Neuronal stem cell (in vitro differentiated cells): ENCODE measurements around the gene PSPN.

Source experiments
- DNase-seq: peaks from one replicate; pipeline ENCODE4 v3.0.0-alpha.2; 2013; ENCODE audit warnings: low spot score
- H2AFZ ChIP-seq: one replicate; pipeline ENCODE4 v1.6.1; 2013; ENCODE audit warnings: mild to moderate bottlenecking, low read length, inconsistent platforms
- H2AK5ac ChIP-seq: 2 replicates; pipeline ENCODE4 v1.6.1; 2013; ENCODE audit warnings: low read depth, mild to moderate bottlenecking, inconsistent platforms, low read length, moderate library complexity, mixed read lengths
- H2BK120ac ChIP-seq: 2 replicates; pipeline ENCODE4 v1.6.1; 2013; ENCODE audit warnings: low read depth, mild to moderate bottlenecking, inconsistent platforms, low read length, moderate library complexity, mixed read lengths
- H2BK12ac ChIP-seq: one replicate; pipeline ENCODE4 v1.6.1; 2013; ENCODE audit warnings: low read length, inconsistent platforms
- H2BK15ac ChIP-seq: 2 replicates; pipeline ENCODE4 v1.6.1; 2013; ENCODE audit warnings: mild to moderate bottlenecking, low read length, inconsistent platforms, mixed read lengths
- H2BK5ac ChIP-seq: one replicate; pipeline ENCODE4 v1.6.1; 2013; ENCODE audit warnings: inconsistent platforms, mild to moderate bottlenecking, low read length, moderate library complexity
- H3K14ac ChIP-seq: one replicate; pipeline ENCODE4 v1.6.1; 2013; ENCODE audit warnings: low read length, inconsistent platforms
- H3K18ac ChIP-seq: 2 replicates; pipeline ENCODE4 v1.6.1; 2013; ENCODE audit warnings: low read length, inconsistent platforms
- H3K23ac ChIP-seq: 2 replicates; pipeline ENCODE4 v1.6.1; 2013; ENCODE audit warnings: low read depth, mild to moderate bottlenecking, mixed read lengths, low read length, inconsistent platforms; ENCODE audit not compliant: poor library complexity
- H3K27ac ChIP-seq: replicated peaks from 3 replicates; pipeline ENCODE4 v1.5.1; 2013; ENCODE audit warnings: low read length, inconsistent platforms
- H3K27me3 ChIP-seq, 3 experiments: 2 replicates each; pipeline ENCODE4 v1.6.1; 2013; ENCODE audit warnings: low read length in 3 of 3, mild to moderate bottlenecking in 2 of 3, inconsistent platforms in 1 of 3, low read depth in 1 of 3, mixed read lengths in 1 of 3, moderate library complexity in 1 of 3; ENCODE audit not compliant: control insufficient read depth in 3 of 3, insufficient read depth in 3 of 3
- H3K36me3 ChIP-seq, 2 donors: replicated peaks in 1 of 2; 2 replicates each; pipeline ENCODE4 v1.6.1; 2013; ENCODE audit warnings: low read length in 2 of 2; ENCODE audit not compliant: control insufficient read depth in 2 of 2, insufficient read depth in 2 of 2
- H3K4ac ChIP-seq: 2 replicates; pipeline ENCODE4 v1.6.1; 2013; ENCODE audit warnings: inconsistent platforms, mild to moderate bottlenecking, low read length, moderate library complexity
- H3K4me1 ChIP-seq, 2 donors: 1 replicate in 1 of 2; 2 replicates in 1 of 2; pipeline ENCODE4 v1.6.1; 2013; ENCODE audit warnings: low read length in 2 of 2, low read depth in 1 of 2; ENCODE audit not compliant: control insufficient read depth in 2 of 2, insufficient read depth in 1 of 2
- H3K4me2 ChIP-seq: one replicate; pipeline ENCODE4 v1.6.1; 2013; ENCODE audit warnings: mild to moderate bottlenecking, low read length, inconsistent platforms; ENCODE audit not compliant: insufficient read depth, poor library complexity, severe bottlenecking
- H3K4me3 ChIP-seq, 2 donors: 2 replicates each; pipeline ENCODE4 v1.5.1; 2013; ENCODE audit warnings: low read length in 2 of 2, mild to moderate bottlenecking in 2 of 2, inconsistent platforms in 1 of 2, moderate library complexity in 1 of 2
- H3K79me1 ChIP-seq: one replicate; pipeline ENCODE4 v1.6.1; 2013; ENCODE audit warnings: low read depth, mild to moderate bottlenecking, inconsistent platforms, low read length, moderate library complexity
- H3K9ac ChIP-seq: one replicate; pipeline ENCODE4 v1.6.1; 2013; ENCODE audit warnings: mild to moderate bottlenecking, low read depth, low read length, inconsistent platforms; ENCODE audit not compliant: poor library complexity
- H3K9me3 ChIP-seq, 2 donors: replicated peaks in 1 of 2; 2 replicates each; pipeline versions ENCODE3 to v1.6.1; 2013; ENCODE audit warnings: low read length in 2 of 2, mild to moderate bottlenecking in 2 of 2, inconsistent platforms in 1 of 2, low read depth in 1 of 2, mixed read lengths in 1 of 2, moderate library complexity in 1 of 2; ENCODE audit not compliant: control insufficient read depth in 2 of 2, insufficient read depth in 1 of 2
- H4K8ac ChIP-seq: one replicate; pipeline ENCODE4 v1.6.1; 2013; ENCODE audit warnings: low read depth, mild to moderate bottlenecking, inconsistent platforms, low read length, moderate library complexity
- H4K91ac ChIP-seq: one replicate; pipeline ENCODE4 v1.6.1; 2013; ENCODE audit warnings: low read length, low read depth, mild to moderate bottlenecking, inconsistent platforms; ENCODE audit not compliant: poor library complexity
- WGBS, 2 donors: extraction: QIAGEN DNeasy Blood & Tissue Kit; methylation state at CpG; one replicate each; pipeline ENCODE4 v1.1.7; 2013; ENCODE audit warnings: missing lambda C conversion rate in 2 of 2, mixed read lengths in 1 of 2; ENCODE audit not compliant: insufficient read length in 2 of 2, insufficient replicate concordance in 1 of 2; ENCODE audit errors: extremely low coverage in 2 of 2; 5-methylcytosine and 5-hydroxymethylcytosine counted together

Gene PSPN

GRCh38 chr19:6423499-6424194 lies 47.9 kb upstream of the PSPN start:
- Histone ChIP-seq H4K8ac (no peak overlapping the region), H3K18ac (peak overlapping the region; percentile 86), H2AK5ac (peak overlapping the region; percentile 60), H2AFZ (no peak overlapping the region), H3K4me2 (peak overlapping the region; percentile 82), H3K9me3 (peaks cover 4 to 5% of the 10 kb centered on the region in 2 donors), H3K27ac (no peak overlapping the region), H2BK5ac (peak overlapping the region; percentile 11), H3K79me1 (peaks cover 23% of the 10 kb centered on the region), H2BK120ac (no peak overlapping the region), H3K23ac (peak overlapping the region; percentile 75), H4K91ac (no peak overlapping the region), H3K4me3 (peak overlapping the region; percentile 96 to 98), H3K4me1 (peaks cover 9 to 13% of the 10 kb centered on the region in 2 donors), H3K36me3 (peaks cover 35 to 48% of the 10 kb centered on the region in 2 donors), H3K27me3 (no peaks in the 10 kb centered on the region), H2BK15ac (no peak overlapping the region), H3K4ac (no peak overlapping the region), H2BK12ac (no peak overlapping the region), H3K14ac (peak overlapping the region; percentile 75), H3K9ac (peak overlapping the region; percentile 92)
- no CpG with 5 or more reads among the region's 20 CpGs for WGBS, 2 donors
- DNase-seq = no peak

- H3K4me3 ChIP-seq = no peak overlapping the region
- H3K4me1 ChIP-seq = peaks cover 9 to 13% of the 10 kb centered on the region in 2 donors
- peaks cover 57 to 71% of the 10 kb centered on the region in 2 donors for H3K36me3 ChIP-seq
- no peak for DNase-seq
- no peak overlapping the region for H2BK12ac ChIP-seq
- H2BK120ac ChIP-seq = no peak overlapping the region
- H2AFZ ChIP-seq = no peak overlapping the region
- no peak overlapping the region for H3K4ac ChIP-seq
- H3K4me2 ChIP-seq = no peak overlapping the region
- H3K27ac ChIP-seq = no peak overlapping the region
- no peak overlapping the region for H2BK5ac ChIP-seq
- H2BK15ac ChIP-seq = no peak overlapping the region
- no peak overlapping the region for H4K91ac ChIP-seq
- no peak overlapping the region for H2AK5ac ChIP-seq
- no peaks in the 10 kb centered on the region for H3K27me3 ChIP-seq
- H3K79me1 ChIP-seq = peaks cover 39% of the 10 kb centered on the region
- peak overlapping the region; percentile 68 for H3K9ac ChIP-seq
- H4K8ac ChIP-seq = no peak overlapping the region
- WGBS, 2 donors = no CpG with 5 or more reads among the region's 20 CpGs
- H3K18ac ChIP-seq = no peak overlapping the region
- H3K23ac ChIP-seq = peak overlapping the region; percentile 76
- H3K14ac ChIP-seq = no peak overlapping the region
- peaks cover 4 to 5% of the 10 kb centered on the region in 2 donors for H3K9me3 ChIP-seq
Measured at GRCh38 chr19:6421075-6422014, 45.6 kb upstream of the PSPN start.

- no peak overlapping the region for H3K4me3 ChIP-seq
- H2BK120ac ChIP-seq = no peak overlapping the region
Measured at GRCh38 chr19:6418562-6418932, 42.8 kb upstream of the PSPN start.

More at GRCh38 chr19:6418562-6418932, 42.8 kb upstream of the PSPN start:
- no peaks in the 10 kb centered on the region for H3K27me3 ChIP-seq
- H3K27ac ChIP-seq = no peak overlapping the region
- peak overlapping the region; percentile 81 for H3K23ac ChIP-seq
- H3K9ac ChIP-seq = no peak overlapping the region
- no peak overlapping the region for H2BK15ac ChIP-seq
- no peak overlapping the region for H3K4me2 ChIP-seq
- H3K18ac ChIP-seq = no peak overlapping the region
- H2AK5ac ChIP-seq = no peak overlapping the region
- H2BK5ac ChIP-seq = peak overlapping the region; percentile 20
- WGBS, 2 donors = no CpG with 5 or more reads among the region's 19 CpGs
- H4K91ac ChIP-seq = no peak overlapping the region
- peaks cover 49% of the 10 kb centered on the region for H3K79me1 ChIP-seq
- no peak overlapping the region for H2BK12ac ChIP-seq
- H3K14ac ChIP-seq = no peak overlapping the region
- peaks cover 5 to 9% of the 10 kb centered on the region in 2 donors for H3K4me1 ChIP-seq
- no peak for DNase-seq
- peaks cover 74 to 97% of the 10 kb centered on the region in 2 donors for H3K36me3 ChIP-seq
- H3K9me3 ChIP-seq = no peaks in the 10 kb centered on the region
- no peak overlapping the region for H3K4ac ChIP-seq
- H2AFZ ChIP-seq = no peak overlapping the region
- no peak overlapping the region for H4K8ac ChIP-seq
